Activated T-helper 9 cell treated with anti-CD3 and anti-CD28 coated beads, Interleukin-2, amount 50 U/mL, for 16 hours (primary cell): ENCODE data around the gene MYEOV.

Experiments
- DNase-seq: peaks from one replicate; pipeline ENCODE4 v3.0.0-alpha.2; 2020; ENCODE audit warnings: low read depth

The MYEOV gene

GRCh38 chr11:69293819-69294505 is at the start of gene MYEOV:
Gene MYEOV (plus strand): TSS chr11:69294155. CDS start chr11:69295355, 1,200 bp downstream.
- DNase-seq, result no peak

DNA sequence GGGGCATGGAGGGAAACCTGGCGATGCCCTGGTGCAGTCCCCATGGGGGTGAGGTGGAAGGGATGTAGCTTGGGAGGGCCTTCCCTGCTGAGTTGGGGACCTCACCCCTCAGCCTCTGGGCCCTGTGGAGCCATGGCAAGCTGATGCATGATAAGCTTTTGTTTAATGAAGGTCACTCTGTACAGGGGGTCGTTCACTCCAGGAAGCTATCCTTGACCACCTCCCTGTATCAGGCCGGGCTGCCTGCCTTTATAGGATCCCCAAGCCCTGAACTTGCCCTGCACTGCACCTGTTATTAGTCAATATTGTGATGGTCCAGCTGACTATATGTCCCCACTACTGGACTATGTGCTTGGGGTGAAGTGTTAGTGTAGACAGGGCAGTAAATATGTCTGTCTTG is 49.7 kb upstream of the MYEOV start:
- no peak for DNase-seq

DNA sequence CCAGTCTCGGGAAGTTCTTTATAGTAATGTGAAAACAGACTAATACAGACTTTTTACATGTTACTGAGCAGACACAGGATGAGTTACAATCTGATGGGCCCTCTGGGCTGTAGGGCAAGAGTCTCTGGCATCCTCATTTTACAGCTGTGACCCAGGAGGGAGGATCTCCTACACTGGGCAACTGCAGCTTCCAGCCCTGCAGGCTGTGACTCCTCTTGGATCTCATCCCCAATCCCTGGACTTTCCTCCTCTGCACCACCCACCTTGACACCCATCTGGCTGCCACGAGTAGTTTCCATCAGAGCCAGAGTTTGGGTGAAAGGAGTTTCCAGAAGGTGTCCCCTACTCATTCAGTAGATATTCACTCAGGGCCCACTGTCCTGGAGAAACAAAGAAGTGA is 48.9 kb upstream of the MYEOV start:
- DNase-seq, result no peak

DNA sequence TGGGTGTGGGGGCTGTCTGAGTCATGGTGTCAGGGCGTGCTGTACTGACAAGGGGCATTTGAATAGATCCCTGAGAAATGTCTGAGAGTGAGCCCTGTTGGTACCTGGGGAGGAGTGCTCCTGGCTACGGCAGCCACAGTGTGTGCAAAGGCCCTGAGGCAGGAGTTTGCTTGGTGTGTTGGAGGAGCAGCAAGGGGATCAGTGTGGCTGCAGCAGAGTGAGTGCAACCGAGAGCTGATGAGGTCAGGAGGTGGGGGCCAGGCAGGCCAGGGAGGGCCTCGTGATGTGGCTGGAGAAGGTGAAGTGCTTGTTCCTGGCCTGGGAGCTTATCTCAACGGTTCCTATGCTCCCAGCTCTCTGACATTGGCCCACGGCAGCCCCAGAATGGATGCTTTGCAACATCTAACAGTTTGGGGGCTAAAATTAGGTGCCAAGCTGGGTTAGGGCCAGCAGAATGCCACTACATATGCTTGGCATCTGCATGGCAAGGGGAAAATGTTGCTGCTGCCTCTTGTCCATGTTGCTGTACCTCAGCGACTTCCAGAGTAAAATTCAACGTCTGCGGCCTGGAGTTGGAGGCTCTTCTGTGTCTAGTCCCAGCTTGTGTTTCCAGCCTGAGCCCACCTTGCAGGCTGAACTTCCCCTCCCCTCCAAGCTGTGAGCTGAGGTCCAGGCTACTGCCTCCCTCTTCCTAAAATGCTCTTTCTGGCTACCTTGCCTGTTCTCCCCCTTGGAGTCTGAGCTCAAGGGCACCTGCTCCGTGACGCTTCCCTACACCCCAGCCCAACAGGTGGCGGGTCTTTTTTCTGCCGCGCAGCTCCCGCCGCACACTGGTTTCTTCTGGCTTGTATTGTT is 48.2 kb upstream of the MYEOV start:
- no peak for DNase-seq

GRCh38 chr11:69249311-69250185 is 44.4 kb upstream of the MYEOV start:
- no peak for DNase-seq

DNA sequence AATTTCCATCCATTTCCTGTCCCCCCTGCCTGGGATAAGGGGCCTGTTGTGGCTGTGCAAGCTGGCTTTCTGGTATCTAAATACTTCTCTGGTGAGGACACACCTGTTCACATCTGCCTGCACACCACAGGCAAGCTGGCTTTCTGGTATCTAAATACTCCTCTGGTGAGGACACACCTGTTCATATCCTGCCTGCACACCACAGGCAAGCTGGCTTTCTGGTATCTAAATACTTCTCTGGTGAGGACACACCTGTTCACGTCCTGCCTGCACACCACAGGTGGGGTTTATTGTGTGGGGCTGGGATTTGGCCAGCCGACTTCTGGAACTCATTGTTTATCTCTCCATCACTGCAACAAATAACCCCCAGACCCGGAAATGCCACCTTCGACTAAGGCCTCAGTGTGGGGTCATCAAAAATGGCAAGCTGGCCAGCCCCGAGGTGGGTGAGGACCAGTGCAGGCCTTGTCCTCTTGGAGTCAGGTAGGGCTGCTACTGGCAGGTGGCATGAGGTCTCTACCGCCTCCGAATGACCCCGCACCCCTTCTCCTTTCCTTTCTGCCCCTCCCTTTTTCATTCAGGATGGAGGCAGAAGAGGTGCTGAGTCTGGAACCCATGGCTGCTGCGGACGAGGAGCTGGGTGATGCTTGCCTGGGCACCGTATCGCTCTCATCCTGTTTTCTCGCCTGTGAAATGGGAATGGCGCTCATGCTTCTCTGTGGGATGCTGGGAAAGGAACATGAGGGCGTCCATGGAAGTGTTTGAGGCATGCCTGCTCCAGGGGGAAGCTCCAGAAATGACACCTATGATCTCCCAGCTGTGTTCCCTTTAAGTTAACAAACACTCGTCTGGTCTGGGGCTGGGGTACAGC is 43.5 kb upstream of the MYEOV start:
- no peak for DNase-seq

DNA sequence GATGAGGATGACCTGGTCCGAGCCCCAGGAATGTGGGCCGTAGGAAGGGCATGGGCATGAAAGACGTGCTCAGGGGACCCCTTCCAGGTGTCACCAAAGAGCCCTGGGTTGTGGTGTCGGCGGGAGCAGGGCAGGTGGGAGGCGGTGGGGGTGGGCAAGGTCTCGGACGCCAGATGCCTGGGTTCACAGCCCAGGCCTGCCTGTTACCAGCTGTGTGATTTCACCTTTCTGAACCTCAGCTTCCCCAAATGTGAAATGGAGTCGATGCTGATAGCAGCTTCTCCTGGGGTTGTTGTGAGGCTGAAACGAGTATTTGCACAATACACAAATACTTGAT is 42.9 kb upstream of the MYEOV start:
- DNase-seq, result no peak

- DNase-seq, result no peak
Measured at GRCh38 chr11:69251639-69252489, 42.1 kb upstream of the MYEOV start.

GRCh38 chr11:69252490-69252837 is 41.5 kb upstream of the MYEOV start:
- no peak for DNase-seq

DNA sequence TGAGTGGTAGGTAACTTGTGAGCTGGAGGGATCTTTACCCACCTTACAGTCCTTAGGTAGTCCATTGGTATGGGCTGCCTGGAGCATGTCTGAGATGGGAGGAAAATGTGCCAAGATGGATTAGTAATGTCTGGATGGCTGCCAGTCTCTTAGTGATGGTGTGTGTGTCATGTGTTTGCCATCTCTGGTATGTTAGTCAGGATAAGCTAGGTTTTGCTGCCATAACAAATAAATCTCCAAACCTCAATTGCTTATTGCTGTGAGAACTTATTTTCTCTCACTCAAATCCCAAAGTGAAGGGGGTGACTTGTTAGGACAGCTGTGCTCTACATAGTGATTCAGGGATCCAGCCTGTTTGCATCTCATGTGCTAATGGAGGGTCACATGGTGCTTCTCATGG is 40.9 kb upstream of the MYEOV start:
- DNase-seq, result no peak

GRCh38 chr11:69257134-69257533 is 36.8 kb upstream of the MYEOV start:
- no peak for DNase-seq

GRCh38 chr11:69257838-69258658 is 35.9 kb upstream of the MYEOV start:
- no peak for DNase-seq

DNA sequence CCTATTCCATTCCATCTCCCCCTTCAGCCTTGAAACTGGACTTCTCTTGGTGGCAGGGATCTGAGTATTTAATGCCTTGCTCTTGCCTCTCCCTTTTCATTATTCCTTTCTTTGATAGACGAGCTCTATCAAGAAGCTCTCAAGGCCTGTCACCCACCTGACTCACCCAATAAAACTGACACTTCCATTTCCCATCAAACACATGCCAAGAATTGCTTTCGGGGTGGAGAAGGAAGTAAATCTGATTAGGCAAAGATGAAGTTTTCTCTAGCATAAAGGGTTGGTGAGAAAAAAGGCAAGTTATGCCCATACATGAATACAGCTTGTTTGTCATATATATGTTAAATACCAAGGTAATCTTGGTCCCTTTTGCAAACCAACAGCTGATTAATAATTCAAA is 34.9 kb upstream of the MYEOV start:
- no peak for DNase-seq

DNA sequence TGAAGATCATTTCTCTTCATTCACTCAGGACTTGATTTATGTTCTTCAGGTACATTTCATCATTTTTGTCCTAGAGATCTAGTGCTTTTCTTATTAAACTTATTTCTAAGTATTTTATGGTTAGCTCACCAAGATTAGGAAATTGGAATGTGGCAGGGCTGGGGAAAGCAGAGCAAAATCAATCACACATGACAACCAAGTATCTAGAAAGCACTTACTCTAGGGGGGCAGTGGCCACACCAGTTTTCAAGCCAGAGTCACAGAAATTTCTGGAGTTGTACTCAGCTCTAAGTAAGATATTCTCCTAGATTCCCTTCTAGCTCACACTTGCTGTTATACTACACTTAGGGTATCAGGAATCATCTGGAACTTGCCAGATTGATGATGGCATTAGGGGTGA is 33.3 kb upstream of the MYEOV start:
- DNase-seq, result no peak

DNA sequence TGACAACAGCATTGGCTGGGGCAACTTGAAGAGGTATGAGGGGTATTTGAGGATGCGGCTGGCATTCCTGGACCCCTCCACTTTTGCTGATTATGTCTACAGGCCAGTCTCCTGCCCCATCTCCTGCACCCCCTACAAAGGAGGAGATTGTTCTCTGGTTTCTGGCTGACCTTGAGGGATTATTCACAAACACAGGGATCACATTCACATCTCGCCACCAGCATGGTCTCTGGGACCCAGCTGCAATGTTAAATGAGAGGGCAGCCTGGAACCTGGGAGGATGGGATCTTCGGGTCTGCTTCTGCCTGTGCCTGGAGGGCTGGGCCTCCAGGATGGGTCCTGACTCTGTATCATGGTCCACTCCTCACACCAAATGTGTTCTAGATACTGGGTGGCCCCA is 32.8 kb upstream of the MYEOV start:
- DNase-seq, result no peak

GRCh38 chr11:69262918-69263735 is 30.8 kb upstream of the MYEOV start:
- no peak for DNase-seq

- no peak for DNase-seq
Measured at GRCh38 chr11:69263736-69264052, 30.3 kb upstream of the MYEOV start.

DNA sequence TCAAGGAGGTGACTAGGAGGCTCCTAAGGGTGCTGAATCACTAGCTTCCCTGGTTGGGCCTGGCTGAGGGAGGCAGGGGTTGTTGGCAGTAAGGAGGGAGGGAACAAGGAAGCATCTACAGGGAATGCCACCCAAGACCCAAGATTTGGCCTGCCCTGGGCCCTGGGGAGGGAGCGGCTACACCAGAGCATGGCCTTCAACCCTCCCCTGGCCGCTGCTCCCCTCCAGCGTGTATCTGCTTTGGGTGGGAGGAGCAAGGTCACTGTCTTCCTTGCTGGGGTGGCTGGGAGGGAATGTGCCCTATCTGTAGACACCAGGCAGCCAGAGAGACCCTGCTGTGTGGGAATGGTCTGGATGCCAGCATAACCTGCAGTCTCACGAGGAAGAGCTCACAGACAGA is 29.5 kb upstream of the MYEOV start:
- no peak for DNase-seq

- no peak for DNase-seq
Measured at GRCh38 chr11:69265210-69265609, 28.7 kb upstream of the MYEOV start.
